SK-N-SH treated with all-trans-retinoic acid at 6 μM for 48 hours (cell line): ENCODE data around the gene HOXA6.

ENCODE experiments used
- ATAC-seq: fragments of 200-7000 bp; cut with Tn5 transposase; 3 replicates; pipeline ENCODE4 v1.9.1; 2020; ENCODE audit warnings: mild to moderate bottlenecking, moderate library complexity
- ARNTL ChIP-seq: fragments of 450-650 bp; formaldehyde crosslinking; IDR thresholded peaks from 2 replicates; pipeline ENCODE4 v1.5.0; 2020; ENCODE audit warnings: low read depth, mild to moderate bottlenecking, moderate library complexity, borderline replicate concordance
- BACH2 ChIP-seq: fragments of 250-450 bp; sonication (Bioruptor Pico); IDR thresholded peaks from 2 replicates; pipeline ENCODE4 v1.9.0; 2021; ENCODE audit warnings: mild to moderate bottlenecking, borderline replicate concordance
- CREB5 ChIP-seq: fragments of 250-450 bp; sonication (Bioruptor Pico); IDR thresholded peaks from 2 replicates; pipeline ENCODE4 v1.5.1; 2020; ENCODE audit warnings: low read depth, mild to moderate bottlenecking, moderate library complexity
- CSDC2 ChIP-seq: fragments of 250-450 bp; sonication (Bioruptor Pico); IDR thresholded peaks from 2 replicates; pipeline ENCODE4 v1.5.0; 2020; ENCODE audit warnings: mild to moderate bottlenecking, moderate library complexity
- CSRNP3 ChIP-seq: fragments of 250-450 bp; sonication (Bioruptor Pico); IDR thresholded peaks from 2 replicates; pipeline ENCODE4 v1.5.1; 2021; ENCODE audit warnings: mild to moderate bottlenecking, moderate library complexity
- ESRRG ChIP-seq: fragments of 250-450 bp; sonication (Bioruptor Pico); IDR thresholded peaks from 2 replicates; pipeline ENCODE4 v1.6.1; 2021; ENCODE audit warnings: mild to moderate bottlenecking
- GLIS3 ChIP-seq: fragments of 250-450 bp; sonication (Bioruptor Pico); IDR thresholded peaks from 2 replicates; pipeline ENCODE4 v1.5.0; 2020; ENCODE audit warnings: mild to moderate bottlenecking, moderate library complexity
- ISL1 ChIP-seq: fragments of 250-450 bp; sonication (Bioruptor Pico); IDR thresholded peaks from 2 replicates; pipeline ENCODE4 v2.1.2; 2022; ENCODE audit warnings: mild to moderate bottlenecking, moderate library complexity
- OSR1 ChIP-seq: fragments of 250-450 bp; sonication (Bioruptor Pico); IDR thresholded peaks from 2 replicates; pipeline ENCODE4 v1.8.0; 2022; ENCODE audit warnings: moderate library complexity, mild to moderate bottlenecking, inconsistent platforms
- POU6F1 ChIP-seq: fragments of 250-450 bp; sonication (Bioruptor Pico); IDR thresholded peaks from 2 replicates; pipeline ENCODE4 v1.8.0; 2021; ENCODE audit warnings: low read depth, mild to moderate bottlenecking, moderate library complexity, borderline replicate concordance
- PPARA ChIP-seq: fragments of 250-450 bp; sonication (Bioruptor Pico); IDR thresholded peaks from 2 replicates; pipeline ENCODE4 v1.5.0; 2020; ENCODE audit warnings: mild to moderate bottlenecking, borderline replicate concordance
- RARB ChIP-seq: fragments of 250-450 bp; sonication (Bioruptor Pico); IDR thresholded peaks from 2 replicates; pipeline ENCODE4 v1.8.0; 2021; ENCODE audit warnings: mild to moderate bottlenecking, moderate library complexity
- SNAI2 ChIP-seq: fragments of 250-450 bp; sonication (Bioruptor Pico); IDR thresholded peaks from 2 replicates; pipeline ENCODE4 v1.5.0; 2020; ENCODE audit warnings: mild to moderate bottlenecking, moderate library complexity
- TCF4 ChIP-seq: fragments of 250-450 bp; sonication (Bioruptor Pico); IDR thresholded peaks from 2 replicates; pipeline ENCODE4 v1.8.0; 2021; ENCODE audit warnings: mild to moderate bottlenecking, moderate library complexity, borderline replicate concordance
- TOX ChIP-seq: fragments of 250-450 bp; sonication (Bioruptor Pico); IDR thresholded peaks from 2 replicates; pipeline ENCODE4 v1.8.0; 2021; ENCODE audit warnings: mild to moderate bottlenecking, moderate library complexity, borderline replicate concordance
- ZC3H10 ChIP-seq: fragments of 250-450 bp; sonication (Bioruptor Pico); IDR thresholded peaks from 2 replicates; pipeline ENCODE4 v1.5.1; 2021; ENCODE audit warnings: mild to moderate bottlenecking, moderate library complexity
- ZFP3 ChIP-seq: fragments of 250-450 bp; sonication (Bioruptor Pico); IDR thresholded peaks from 2 replicates; pipeline ENCODE4 v1.5.0; 2020; ENCODE audit warnings: mild to moderate bottlenecking, moderate library complexity
- ZFP30 ChIP-seq: fragments of 450-650 bp; formaldehyde crosslinking; IDR thresholded peaks from 2 replicates; pipeline ENCODE4 v1.5.0; 2022; ENCODE audit warnings: mild to moderate bottlenecking, moderate library complexity
- ZNF565 ChIP-seq: fragments of 450-650 bp; formaldehyde crosslinking; conservative IDR thresholded peaks from 2 replicates; pipeline ENCODE4 v1.5.0; 2020; ENCODE audit warnings: low read depth, mild to moderate bottlenecking, moderate library complexity
- ZNF70 ChIP-seq: fragments of 450-650 bp; formaldehyde crosslinking; IDR thresholded peaks from 2 replicates; pipeline ENCODE4 v1.5.0; 2020; ENCODE audit warnings: mild to moderate bottlenecking, moderate library complexity
- ZNF8 ChIP-seq: fragments of 450-650 bp; formaldehyde crosslinking; IDR thresholded peaks from 2 replicates; pipeline ENCODE4 v1.5.0; 2020; ENCODE audit warnings: mild to moderate bottlenecking, moderate library complexity

The HOXA6 gene

GRCh38 chr7:27185854-27186667 lies 38.5 kb upstream of the HOXA6 start (continued):
- no peak for TF ChIP-seq CREB5 (CRISPR knock-in tag)
- TF ChIP-seq, all 23 proteins: peak for 0

- no peak for ATAC-seq
- TF ChIP-seq ZNF565 (CRISPR knock-in tag), result no peak
- TF ChIP-seq ZNF8 (CRISPR knock-in tag), result no peak
- no peak for TF ChIP-seq RARB (CRISPR knock-in tag)
- TF ChIP-seq PPARA (CRISPR knock-in tag), result no peak
- TF ChIP-seq ISL1, result no peak
- TF ChIP-seq GLIS3 (CRISPR knock-in tag), result no peak
- TF ChIP-seq CSDC2 (CRISPR knock-in tag), result no peak
- no peak for TF ChIP-seq ZFP30 (CRISPR knock-in tag)
- no peak for TF ChIP-seq TCF4
- no peak for TF ChIP-seq ESRRG (CRISPR knock-in tag)
- TF ChIP-seq CREB5 (CRISPR knock-in tag), result no peak
- TF ChIP-seq, all 23 proteins: peak for 0
Measured at GRCh38 chr7:27185013-27185853, 37.7 kb upstream of the HOXA6 start, which contains the start of gene HOXA11. HOXA11 (minus strand) TSS chr7:27185232; CDS start chr7:27185144, 88 bp downstream.

GRCh38 chr7:27184337-27185012 lies 36.9 kb upstream of the HOXA6 start:
- ATAC-seq, result peak; percentile 14; the same call in 2 of the 3 replicates
- no peak for TF ChIP-seq ZNF8 (CRISPR knock-in tag)
- no peak for TF ChIP-seq RARB (CRISPR knock-in tag)
- TF ChIP-seq ZNF70, result no peak
- TF ChIP-seq ZFP30 (CRISPR knock-in tag), result no peak
- no peak for TF ChIP-seq SNAI2 (CRISPR knock-in tag)
- no peak for TF ChIP-seq POU6F1 (CRISPR knock-in tag)
- no peak for TF ChIP-seq ZNF565 (CRISPR knock-in tag)
- TF ChIP-seq TOX (CRISPR knock-in tag), result no peak
- no peak for TF ChIP-seq CSDC2 (CRISPR knock-in tag)
- no peak for TF ChIP-seq CSRNP3 (CRISPR knock-in tag)
- TF ChIP-seq OSR1 (CRISPR knock-in tag), result no peak

GRCh38 chr7:27183682-27184336 lies 36.2 kb upstream of the HOXA6 start:
- peak; percentile 16; the same call in 2 of the 3 replicates for ATAC-seq
- TF ChIP-seq OSR1 (CRISPR knock-in tag), result no peak
- TF ChIP-seq RARB (CRISPR knock-in tag), result no peak
- no peak for TF ChIP-seq CREB5 (CRISPR knock-in tag)
- TF ChIP-seq ZFP30 (CRISPR knock-in tag), result no peak
- no peak for TF ChIP-seq ZFP3
- TF ChIP-seq SNAI2 (CRISPR knock-in tag), result no peak
- no peak for TF ChIP-seq PPARA (CRISPR knock-in tag)
- TF ChIP-seq CSDC2 (CRISPR knock-in tag), result no peak
- TF ChIP-seq ZNF70, result no peak
- TF ChIP-seq BACH2 (CRISPR knock-in tag), result no peak
- TF ChIP-seq POU6F1 (CRISPR knock-in tag), result no peak
- TF ChIP-seq ZC3H10 (CRISPR knock-in tag), result no peak
- TF ChIP-seq ARNTL, result no peak
